Right lobe of liver (tissue), 6 donors: ENCODE measurements around the gene PLPPR3. TPM values are rescaled to one million over a fixed set of nuclear protein-coding genes. Genes with fewer than 3 reads are reported as not detected.

ENCODE experiments used
- ATAC-seq, 4 donors: fragments of 200-7000 bp; cut with Tn5 transposase; one replicate each; pipeline ENCODE4 v1.9.1; 2020; ENCODE audit warnings: mild to moderate bottlenecking in 4 of 4, moderate library complexity in 4 of 4
- DNase-seq, 3 donors: peaks; one replicate each; pipeline ENCODE4 v3.0.0-alpha.2; 2020
- H3K27ac ChIP-seq, 3 donors: fragments of 200-600 bp; one replicate each; pipeline ENCODE4 v1.8.0; 2022
- H3K27me3 ChIP-seq, 2 donors: fragments of 200-600 bp; one replicate each; pipeline ENCODE4 v1.8.0; 2022
- H3K36me3 ChIP-seq, 4 donors: fragments of 200-600 bp; sonication (generic) in 1 of 4; one replicate each; pipeline versions ENCODE4 v1.5.1 to v1.8.0; 2017 to 2022; ENCODE audit warnings: control low read depth in 1 of 4
- H3K4me1 ChIP-seq, 4 donors: fragments of 200-600 bp; sonication (generic) in 1 of 4; one replicate each; pipeline versions ENCODE4 v1.5.1 to v1.8.0; 2017 to 2022; ENCODE audit warnings: control low read depth in 1 of 4
- H3K4me3 ChIP-seq, 3 donors: fragments of 200-600 bp; one replicate each; pipeline ENCODE4 v1.8.0; 2022
- H3K9me3 ChIP-seq, 4 donors: fragments of 200-600 bp; sonication (generic) in 1 of 4; one replicate each; pipeline versions ENCODE4 v1.5.1 to v1.8.0; 2017 to 2022; ENCODE audit warnings: control low read depth in 1 of 4
- CTCF ChIP-seq, 4 donors: fragments of 200-600 bp in 3 of 4; fragments of 450-650 bp in 1 of 4; IDR thresholded peaks; one replicate each; pipeline versions ENCODE4 v1.5.1 to v1.8.0; 2016 to 2022; ENCODE audit warnings: antibody characterized with exemption in 4 of 4, mild to moderate bottlenecking in 2 of 4
- POLR2A ChIP-seq: fragments of 450-650 bp; IDR thresholded peaks from one replicate; pipeline ENCODE4 v1.6.1; 2017; ENCODE audit warnings: antibody characterized with exemption, mild to moderate bottlenecking
- WGBS: methylation state at CpG from one replicate; pipeline ENCODE4 v1.1.6; 2018; ENCODE audit warnings: low coverage, low lambda C conversion rate; ENCODE audit not compliant: insufficient coverage; ENCODE audit errors: missing lambda C conversion rate; 5-methylcytosine and 5-hydroxymethylcytosine counted together
- intact Hi-C, 2 donors: fragments of 100-400 bp; cut with DNase I; formaldehyde crosslinking; loops; one replicate each; pipeline versions ENCODE4 v1.11.2 to v1.14.1; 2022
- total RNA-seq, 6 experiments: library from RNA; depleted of rRNA in 2 of 6; stranded (reverse); fragments of >200 nt in 2 of 6; fragmentation: NEBNext Ultra II Directional in 3 of 6; extraction: Animal tissue kit (Norgen Biotek cat#: 25700) in 3 of 6; gene quantifications; one replicate each; pipeline versions ENCODE4 v1.1.0 to v1.2.4, GENCODE V29; 2016 to 2023
- donor health status: DM: no; HTN: yes; CAD: no.
- donor health status: DM: no; HTN: no; CAD: no.
- donor health status: DM: no; HTN: no; CAD: no.
- donor health status: DM: no; HTN: yes; CAD: no.
- donor health status: DM: no; HTN: yes; CAD: no.

The PLPPR3 gene
- total RNA-seq, 6 experiments from 2014 or later = not detected

GRCh38 chr19:782185-782877, 39.4 kb downstream of the PLPPR3 start:
- Histone ChIP-seq H3K9me3 (no peaks in the 10 kb centered on the region), H3K27me3 (no peaks in the 10 kb centered on the region), H3K27ac (peak overlapping the region; percentile 5 to 47 (median 14)), H3K4me3 (no peak overlapping the region), H3K36me3 (no peaks in the 10 kb centered on the region), H3K4me1 (peaks cover 0 to 2% (median 0%) of the 10 kb centered on the region in 4 donors)
- 35% methylated on average over 17 of the region's 29 CpGs for WGBS
- DNase-seq = no peak
- TF ChIP-seq CTCF (IDR thresholded peaks at IDR 0.05) (no peak), POLR2A (no peak)
- intact Hi-C loops = no loop called here
- peak; percentile 47 to 55 (median 52) for ATAC-seq

GRCh38 chr19:781800-782184, 40.0 kb downstream of the PLPPR3 start:
- H3K4me1 ChIP-seq = peaks cover 0 to 2% (median 0%) of the 10 kb centered on the region in 4 donors
- ATAC-seq (no peak), DNase-seq (no peak)
- no peaks in the 10 kb centered on the region for H3K27me3 ChIP-seq
- TF ChIP-seq CTCF (IDR thresholded peaks at IDR 0.05) = no peak
- peak overlapping the region in 1 of 3 donors; percentile 47 for H3K27ac ChIP-seq
- intact Hi-C loops = no loop called here
- H3K9me3 ChIP-seq = no peaks in the 10 kb centered on the region
- H3K36me3 ChIP-seq = no peaks in the 10 kb centered on the region
- 93% methylated on average over 8 of the region's 19 CpGs for WGBS
- no peak overlapping the region for H3K4me3 ChIP-seq

- TF ChIP-seq POLR2A (no peak), CTCF (IDR thresholded peaks at IDR 0.05) (no peak)
- Histone ChIP-seq H3K27me3 (no peaks in the 10 kb centered on the region), H3K9me3 (no peaks in the 10 kb centered on the region), H3K4me3 (no peak overlapping the region), H3K27ac (no peak overlapping the region), H3K4me1 (peaks cover 0 to 2% (median 0%) of the 10 kb centered on the region in 4 donors), H3K36me3 (no peaks in the 10 kb centered on the region)
- 95% methylated on average over 4 of the region's 15 CpGs for WGBS
- no peak for DNase-seq
- ATAC-seq = no peak
- intact Hi-C loops = no loop called here
Measured at GRCh38 chr19:780935-781334, 40.8 kb downstream of the PLPPR3 start.

GRCh38 chr19:778910-779653, 42.7 kb downstream of the PLPPR3 start:
- H3K9me3 ChIP-seq = no peaks in the 10 kb centered on the region
- no peaks in the 10 kb centered on the region for H3K27me3 ChIP-seq
- H3K36me3 ChIP-seq = no peaks in the 10 kb centered on the region
- TF ChIP-seq CTCF (IDR thresholded peaks at IDR 0.05) (no peak), POLR2A (peak; percentile 16)
- peak; percentile 57 to 81 (median 70) for ATAC-seq
- no peak overlapping the region for H3K4me3 ChIP-seq
- H3K4me1 ChIP-seq = peaks cover 0 to 2% (median 0%) of the 10 kb centered on the region in 4 donors
- H3K27ac ChIP-seq = peak overlapping the region in 1 of 3 donors; percentile 22
- intact Hi-C loops = no loop called here
- DNase-seq = peak in 2 of 3 donors; percentile 54 to 70
- 29% methylated on average over 20 of the region's 36 CpGs for whole genome bisulfite sequencing
